ENCODE results near the gene TSPAN3.

The TSPAN3 gene

DNA sequence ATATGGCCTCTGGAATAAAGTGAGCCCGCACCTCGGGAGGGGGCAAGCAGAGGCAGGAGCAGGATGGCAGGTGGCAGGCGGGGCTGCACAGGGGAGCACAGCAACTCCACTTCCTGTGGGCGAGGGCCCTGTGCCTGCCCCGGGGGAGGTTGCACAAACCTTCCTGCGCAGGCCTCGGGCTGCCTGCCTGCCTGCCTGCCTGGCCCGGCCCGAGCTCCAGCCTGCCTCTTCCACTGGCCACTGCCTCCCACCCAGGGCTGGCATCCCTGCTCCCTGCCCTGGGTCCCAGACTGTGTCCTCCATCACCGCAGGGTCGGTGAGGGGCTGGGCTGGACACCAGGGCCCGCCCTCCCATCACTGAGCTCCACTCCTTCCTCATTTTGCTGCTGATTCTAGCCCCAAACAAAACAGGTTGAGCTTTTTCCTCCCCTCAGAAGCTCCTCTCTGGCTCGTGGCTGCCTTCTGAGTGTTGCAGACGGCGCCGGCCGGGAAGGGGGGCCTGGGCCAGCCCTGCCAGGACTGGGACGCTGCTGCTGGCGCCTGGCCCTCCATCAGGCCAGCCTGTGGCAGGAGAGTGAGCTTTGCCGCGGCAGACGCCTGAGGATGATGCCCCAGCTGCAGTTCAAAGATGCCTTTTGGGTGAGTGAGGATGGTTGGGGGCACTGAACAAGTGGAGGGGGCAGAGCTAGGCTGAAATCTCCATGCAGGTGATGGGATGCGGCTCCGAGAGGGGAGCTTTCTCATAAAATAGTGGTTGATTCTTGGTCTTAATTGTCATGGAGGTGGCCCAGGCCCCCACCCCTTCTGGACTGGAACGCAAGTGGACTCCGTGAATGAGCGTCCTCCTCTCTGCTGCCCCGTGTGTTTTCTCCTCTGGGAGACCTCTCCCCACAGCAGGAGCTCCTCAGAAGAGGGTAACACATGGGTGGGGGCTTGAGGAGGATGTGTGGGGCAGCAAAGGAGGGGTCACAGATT lies 75.7 kb downstream of the TSPAN3 start, which contains the start of gene PSTPIP1:
TSS of gene PSTPIP1 (plus strand) at position 156 of the 975 bp plus-strand sequence. CDS start at position 604, 448 bp downstream.
- TF ChIP-seq, protein P1, sequence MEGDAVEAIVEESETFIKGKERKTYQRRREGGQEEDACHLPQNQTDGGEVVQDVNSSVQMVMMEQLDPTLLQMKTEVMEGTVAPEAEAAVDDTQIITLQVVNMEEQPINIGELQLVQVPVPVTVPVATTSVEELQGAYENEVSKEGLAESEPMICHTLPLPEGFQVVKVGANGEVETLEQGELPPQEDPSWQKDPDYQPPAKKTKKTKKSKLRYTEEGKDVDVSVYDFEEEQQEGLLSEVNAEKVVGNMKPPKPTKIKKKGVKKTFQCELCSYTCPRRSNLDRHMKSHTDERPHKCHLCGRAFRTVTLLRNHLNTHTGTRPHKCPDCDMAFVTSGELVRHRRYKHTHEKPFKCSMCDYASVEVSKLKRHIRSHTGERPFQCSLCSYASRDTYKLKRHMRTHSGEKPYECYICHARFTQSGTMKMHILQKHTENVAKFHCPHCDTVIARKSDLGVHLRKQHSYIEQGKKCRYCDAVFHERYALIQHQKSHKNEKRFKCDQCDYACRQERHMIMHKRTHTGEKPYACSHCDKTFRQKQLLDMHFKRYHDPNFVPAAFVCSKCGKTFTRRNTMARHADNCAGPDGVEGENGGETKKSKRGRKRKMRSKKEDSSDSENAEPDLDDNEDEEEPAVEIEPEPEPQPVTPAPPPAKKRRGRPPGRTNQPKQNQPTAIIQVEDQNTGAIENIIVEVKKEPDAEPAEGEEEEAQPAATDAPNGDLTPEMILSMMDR (IDR thresholded peaks at IDR 0.05), result no peak

DNA sequence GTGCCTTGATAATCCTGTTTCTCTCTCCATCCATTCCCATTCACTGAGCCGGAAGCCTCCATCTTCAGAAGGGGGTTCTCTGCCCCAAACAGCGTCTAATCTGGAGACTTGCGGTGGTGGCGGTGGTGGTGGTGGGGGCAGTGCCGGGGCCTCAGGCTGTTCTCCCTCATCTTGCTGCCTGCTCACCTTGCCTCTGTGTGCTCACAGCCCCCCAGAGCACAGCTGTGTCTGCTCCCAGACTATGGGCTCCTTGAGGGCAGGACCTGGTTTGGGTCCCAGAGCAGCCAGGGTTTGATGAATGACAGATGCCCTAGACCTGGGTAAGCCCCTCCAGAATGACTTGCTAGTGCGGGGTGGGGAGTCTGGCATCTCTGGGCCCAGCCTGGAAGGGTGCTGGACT lies 76.4 kb downstream of the TSPAN3 start:
- TF ChIP-seq, protein P1 (IDR thresholded peaks at IDR 0.05), result no peak

DNA sequence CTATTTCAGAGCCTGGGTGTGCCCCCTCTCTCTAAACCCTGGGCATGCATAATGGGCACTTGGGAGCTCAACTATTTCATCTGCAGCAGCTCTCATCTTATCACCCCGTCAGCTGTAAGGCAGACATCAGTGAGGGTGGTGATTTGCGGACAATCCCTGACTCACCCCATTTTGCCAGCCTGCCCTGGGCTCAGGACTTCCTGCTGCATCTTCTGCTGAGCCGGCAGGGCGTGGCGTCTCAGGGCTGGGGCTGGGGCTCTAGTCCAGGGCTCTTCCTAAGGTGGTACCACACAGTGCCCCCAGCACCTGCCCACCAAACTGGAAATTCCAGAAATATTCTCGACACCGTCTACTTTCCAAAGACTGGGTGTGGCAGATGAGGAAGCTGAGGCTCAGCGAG lies 76.9 kb downstream of the TSPAN3 start:
- TF ChIP-seq, protein P1 (IDR thresholded peaks at IDR 0.05), result no peak

DNA sequence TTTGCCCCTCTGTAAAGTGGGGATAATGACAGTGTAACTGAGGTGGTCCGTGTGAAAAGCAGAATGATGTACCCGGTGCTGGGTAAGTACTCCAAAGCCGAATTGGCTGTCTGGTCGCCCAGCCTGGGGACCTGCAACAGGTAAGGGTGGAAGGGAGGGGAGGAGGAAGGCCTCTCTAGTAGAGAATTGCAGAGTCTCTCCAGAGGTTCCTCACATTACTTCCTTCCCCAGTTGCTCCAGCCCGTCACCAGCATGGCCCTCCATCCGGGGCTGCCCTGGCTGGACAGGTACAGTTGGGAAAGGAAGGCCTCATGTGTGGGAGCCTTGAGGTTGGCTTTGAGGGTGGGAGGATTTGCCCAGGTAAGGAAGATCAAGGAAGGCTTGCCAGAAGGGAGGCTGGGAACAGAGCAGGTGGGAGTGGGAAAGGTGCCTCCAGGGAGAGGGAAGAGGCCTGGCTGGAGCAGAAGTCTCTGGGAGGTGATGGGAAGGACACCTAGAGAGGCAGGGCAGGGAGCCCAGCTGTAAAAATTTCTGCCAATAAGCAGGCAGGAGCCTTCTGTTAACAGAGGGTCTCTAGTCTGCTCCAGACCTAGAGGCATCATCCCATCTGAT lies 77.7 kb downstream of the TSPAN3 start:
- TF ChIP-seq, protein P1 (IDR thresholded peaks at IDR 0.05), result no peak

DNA sequence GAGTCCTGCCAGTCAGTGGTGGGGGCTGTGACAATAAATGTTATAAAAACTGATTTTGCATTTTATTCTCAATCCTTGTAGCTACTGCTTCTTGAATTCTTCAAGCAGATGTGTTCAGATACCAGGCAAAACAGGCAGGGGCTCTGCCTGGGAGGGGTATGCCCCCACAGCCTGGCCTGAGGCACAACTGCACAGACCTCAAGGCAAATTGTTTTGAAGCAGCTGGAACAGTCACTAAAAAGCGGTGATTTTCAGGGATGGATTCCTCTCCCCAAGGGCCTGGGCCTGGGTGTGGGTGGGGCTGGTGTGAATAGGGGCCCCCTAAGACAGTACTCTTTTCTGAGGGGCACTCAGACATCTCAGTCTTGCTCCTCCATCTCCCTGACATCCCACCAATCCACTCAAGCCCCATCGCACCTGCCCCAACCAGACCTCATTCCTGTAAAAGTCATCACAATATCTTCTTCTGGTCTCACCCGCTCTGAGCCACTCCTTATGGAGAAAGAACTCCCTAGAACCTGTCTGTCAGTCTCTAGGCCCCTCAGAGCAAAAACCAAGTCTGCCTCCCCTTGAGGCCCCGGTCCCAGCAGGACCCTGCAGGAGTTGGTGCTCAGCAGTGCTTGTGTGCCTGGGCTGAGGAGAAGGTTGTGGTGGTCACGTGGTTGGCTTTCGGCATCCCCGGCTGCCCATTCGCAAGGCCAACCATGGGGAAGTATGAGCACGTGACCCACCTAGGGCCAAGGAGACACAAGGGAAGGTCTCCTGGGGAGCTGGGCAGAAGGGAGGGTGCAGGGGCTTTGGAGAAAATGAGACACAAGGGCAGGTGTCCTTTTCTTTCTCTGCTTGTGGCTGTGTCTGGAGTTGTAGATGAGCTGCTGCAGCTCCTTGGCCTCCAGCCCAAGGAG lies 78.9 kb downstream of the TSPAN3 start:
- TF ChIP-seq, protein P1 (IDR thresholded peaks at IDR 0.05), result no peak
